Activated CD4-positive, alpha-beta memory T cell treated with anti-CD3 and anti-CD28 coated beads, Interleukin-2, amount 10 ng/mL, durations not matched to agents 7 days and 5 days (primary cell): ENCODE results near the gene MMP11. TPM values are rescaled to one million over a fixed set of nuclear protein-coding genes. Genes with fewer than 3 reads are reported as not detected.

ENCODE experiments used
- CTCF ChIA-PET: fragments of 350-600 bp; sonication (Branson Sonifier 250); formaldehyde crosslinking; loops from one replicate; lab custom pipeline; 2021; ENCODE audit warnings: antibody characterized with exemption, inconsistent platforms; lab: Charles Lee
- POLR2A ChIA-PET: fragments of 350-600 bp; sonication (Branson Sonifier 250); formaldehyde crosslinking; loops from one replicate; lab custom pipeline; 2021; ENCODE audit warnings: antibody characterized with exemption; lab: Charles Lee
- DNase-seq: peaks from one replicate; pipeline ENCODE4 v3.0.0-alpha.2; 2020
- H3K27ac Mint-ChIP-seq: one replicate; pipeline ENCODE4 v1.8.0; 2021; ENCODE audit warnings: mild to moderate bottlenecking, mixed read lengths
- H3K27me3 Mint-ChIP-seq: one replicate; pipeline ENCODE4 v1.8.0; 2021; ENCODE audit warnings: mixed read lengths
- H3K36me3 Mint-ChIP-seq: one replicate; pipeline ENCODE4 v1.8.0; 2021; ENCODE audit warnings: low read depth, mixed read lengths
- H3K4me1 Mint-ChIP-seq: one replicate; pipeline ENCODE4 v1.8.0; 2021; ENCODE audit warnings: mixed read lengths
- H3K4me3 Mint-ChIP-seq: one replicate; pipeline ENCODE4 v1.8.0; 2021; ENCODE audit warnings: mild to moderate bottlenecking, mixed read lengths
- H3K9me3 Mint-ChIP-seq: one replicate; pipeline ENCODE4 v1.8.0; 2021; ENCODE audit warnings: mixed read lengths
- total RNA-seq, 2 experiments: library from RNA; stranded (reverse); gene quantifications; one replicate each; pipeline ENCODE4 v1.2.3, GENCODE V29; 2021

The MMP11 gene
- total RNA-seq, 2 experiments from 2014 or later: 0.20 to 0.28 TPM

GRCh38 chr22:23751441-23751996 is 21.1 kb upstream of the MMP11 start:
- Mint-ChIP-seq H3K27ac (no peak overlapping the region), H3K4me1 (peaks cover 16% of the 10 kb centered on the region), H3K36me3 (no peaks in the 10 kb centered on the region), H3K27me3 (no peaks in the 10 kb centered on the region), H3K4me3 (peak overlapping the region; percentile 68), H3K9me3 (no peaks in the 10 kb centered on the region)
- ChIA-PET CTCF (interaction anchor here (0.8 to 1.4 kb wide), 2 partner anchors 106 to 142 kb away, joined by 3 to 6 read pairs; partner anchors contain the start of genes MIF and SLC2A11), POLR2A (interaction anchor here (0.6 to 3.2 kb wide), 5 partner anchors 12 to 455 kb away, joined by 3 to 18 read pairs (median 3); partner anchors contain the start of gene CHCHD10)
- DNase-seq: no peak

- H3K9me3 Mint-ChIP-seq: no peaks in the 10 kb centered on the region
- ChIA-PET POLR2A (interaction anchor here (0.6 to 3.2 kb wide), 4 partner anchors 15 to 454 kb away, joined by 3 to 18 read pairs (median 6); partner anchors contain the start of gene CHCHD10), CTCF (interaction anchor here (0.8 kb wide), 1 partner anchor 105 kb away, joined by 6 read pairs; the partner anchor contains the start of gene SLC2A11)
- peaks cover 16% of the 10 kb centered on the region for H3K4me1 Mint-ChIP-seq
- H3K36me3 Mint-ChIP-seq: no peaks in the 10 kb centered on the region
- peak overlapping the region; percentile 66 for H3K4me3 Mint-ChIP-seq
- peaks cover 2% of the 10 kb centered on the region for H3K27me3 Mint-ChIP-seq
- no peak for DNase-seq
- peak overlapping the region; percentile 26 for H3K27ac Mint-ChIP-seq
These were observed 20.5 kb upstream of the MMP11 start for GRCh38 chr22:23752090-23752691.

GRCh38 chr22:23752750-23753149 is 19.9 kb upstream of the MMP11 start:
- Mint-ChIP-seq H3K9me3 (no peaks in the 10 kb centered on the region), H3K36me3 (no peaks in the 10 kb centered on the region), H3K27me3 (peaks cover 2% of the 10 kb centered on the region), H3K27ac (no peak overlapping the region), H3K4me1 (peaks cover 16% of the 10 kb centered on the region), H3K4me3 (peak overlapping the region; percentile 7)
- DNase-seq: no peak
- POLR2A ChIA-PET: no interaction called here
- CTCF ChIA-PET: no interaction called here

DNA sequence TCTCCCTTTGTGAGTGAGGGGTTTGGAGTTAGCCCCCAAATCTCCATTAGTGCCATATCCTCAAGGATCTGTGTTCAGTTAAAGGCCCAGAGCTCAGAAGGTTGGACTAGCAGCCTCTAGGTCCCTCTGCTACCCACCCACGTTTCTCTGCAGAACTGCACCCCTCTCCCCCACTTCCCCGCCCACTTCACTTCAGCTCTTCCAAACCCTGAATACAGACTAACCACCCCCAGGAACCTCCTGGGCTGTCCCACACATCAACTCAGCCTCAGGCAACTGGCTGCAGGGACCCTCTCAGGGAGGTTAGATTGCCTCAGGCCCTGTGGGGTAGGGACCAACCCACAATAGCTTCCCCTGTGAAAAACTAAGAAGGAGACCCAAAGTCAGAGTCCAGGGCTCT is 19.3 kb upstream of the MMP11 start:
- CTCF ChIA-PET: no interaction called here
- Mint-ChIP-seq H3K9me3 (no peaks in the 10 kb centered on the region), H3K36me3 (no peaks in the 10 kb centered on the region), H3K27ac (no peak overlapping the region), H3K4me3 (no peak overlapping the region), H3K27me3 (peaks cover 2% of the 10 kb centered on the region), H3K4me1 (peaks cover 16% of the 10 kb centered on the region)
- DNase-seq: no peak
- POLR2A ChIA-PET: no interaction called here

- H3K4me3 Mint-ChIP-seq: no peak within 1 kb of the TSS
- POLR2A ChIA-PET: no interaction called here
- no peak within 1 kb of the TSS for H3K27ac Mint-ChIP-seq
- DNase-seq: no peak
- H3K4me1 Mint-ChIP-seq: peaks cover 16% of the 10 kb centered on the region
- CTCF ChIA-PET: no interaction called here
- H3K27me3 Mint-ChIP-seq: peaks cover 2% of the 10 kb centered on the region
- no peaks in the 10 kb centered on the region for H3K36me3 Mint-ChIP-seq
- no peaks in the 10 kb centered on the region for H3K9me3 Mint-ChIP-seq
These were observed 18.3 kb upstream of the MMP11 start, which contains the start of gene VPREB3 for GRCh38 chr22:23754220-23754919. Gene VPREB3 (minus strand): TSS chr22:23754425. CDS start chr22:23754363, 62 bp downstream.

DNA sequence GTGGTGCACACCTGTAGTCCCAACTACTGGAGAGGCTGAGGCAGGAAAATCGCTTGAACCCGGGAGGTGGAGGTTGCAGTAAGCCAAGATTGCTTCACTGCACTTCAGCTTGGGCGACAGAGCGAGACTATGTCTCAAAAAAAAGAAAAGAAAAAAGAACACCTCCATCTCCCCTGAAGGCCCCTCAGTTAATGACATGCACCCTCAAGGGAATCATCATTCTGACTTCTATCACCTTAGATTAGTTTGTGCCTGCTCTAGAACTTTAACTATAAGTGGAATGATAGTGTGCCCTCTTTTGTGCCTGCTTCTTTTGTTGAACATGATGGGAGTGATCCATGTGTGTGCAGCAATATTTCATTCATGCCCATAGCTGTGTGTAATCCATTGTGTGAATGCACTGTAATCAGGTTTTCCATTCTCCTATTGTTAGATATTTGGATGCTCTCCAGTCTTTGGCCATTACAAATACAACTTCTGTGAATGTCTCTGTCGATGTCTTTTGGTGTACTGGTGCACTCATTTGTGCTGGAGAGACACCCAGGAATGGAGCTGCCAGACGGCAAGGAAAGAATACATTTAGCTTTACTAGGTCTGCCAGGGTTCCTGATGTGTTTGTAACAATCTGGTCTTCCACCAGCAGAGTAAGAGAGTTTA is 17.5 kb upstream of the MMP11 start:
- H3K27me3 Mint-ChIP-seq: peaks cover 2% of the 10 kb centered on the region
- H3K4me1 Mint-ChIP-seq: peaks cover 9% of the 10 kb centered on the region
- no peak overlapping the region for H3K27ac Mint-ChIP-seq
- H3K9me3 Mint-ChIP-seq: no peaks in the 10 kb centered on the region
- ChIA-PET CTCF (no interaction called here), POLR2A (interaction anchor here (1.1 kb wide), 1 partner anchor 12 kb away, joined by 4 read pairs; no protein-coding TSS in a partner anchor)
- DNase-seq: no peak
- no peak overlapping the region for H3K4me3 Mint-ChIP-seq
- no peaks in the 10 kb centered on the region for H3K36me3 Mint-ChIP-seq

DNA sequence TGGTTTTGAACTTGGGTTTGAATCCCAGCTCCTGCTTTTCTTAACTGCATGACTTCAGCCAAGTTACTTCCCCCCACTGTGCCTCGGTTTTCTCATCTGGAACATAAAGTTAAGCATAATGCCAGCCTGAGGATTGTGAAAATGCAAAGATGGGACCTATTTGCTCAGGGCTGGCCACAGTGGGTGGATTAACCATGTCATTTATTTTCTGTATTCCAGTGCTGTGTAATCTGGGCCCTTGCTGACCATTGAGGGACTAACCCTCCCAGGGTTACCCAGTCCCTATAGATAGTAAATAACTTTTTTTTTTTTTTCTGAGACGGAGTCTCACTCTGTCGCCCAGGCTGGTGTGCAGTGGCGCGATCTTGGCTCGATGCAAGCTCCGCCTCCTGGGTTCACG is 16.9 kb upstream of the MMP11 start:
- Mint-ChIP-seq H3K36me3 (no peaks in the 10 kb centered on the region), H3K4me1 (peaks cover 4% of the 10 kb centered on the region), H3K4me3 (no peak overlapping the region), H3K9me3 (no peaks in the 10 kb centered on the region), H3K27ac (no peak overlapping the region), H3K27me3 (peaks cover 2% of the 10 kb centered on the region)
- CTCF ChIA-PET: no interaction called here
- no peak for DNase-seq
- POLR2A ChIA-PET: interaction anchor here (0.6 to 1.1 kb wide), 2 partner anchors 11 to 62 kb away, joined by 3 to 4 read pairs; no protein-coding TSS in a partner anchor

GRCh38 chr22:23756891-23757290 is 15.8 kb upstream of the MMP11 start:
- ChIA-PET CTCF (no interaction called here), POLR2A (no interaction called here)
- no peaks in the 10 kb centered on the region for H3K9me3 Mint-ChIP-seq
- H3K4me3 Mint-ChIP-seq: no peak overlapping the region
- H3K4me1 Mint-ChIP-seq: peaks cover 5% of the 10 kb centered on the region
- DNase-seq: no peak
- peaks cover 3% of the 10 kb centered on the region for H3K27me3 Mint-ChIP-seq
- H3K27ac Mint-ChIP-seq: no peak overlapping the region
- no peaks in the 10 kb centered on the region for H3K36me3 Mint-ChIP-seq

- Mint-ChIP-seq H3K4me3 (no peak overlapping the region), H3K9me3 (no peaks in the 10 kb centered on the region), H3K27ac (no peak overlapping the region), H3K36me3 (no peaks in the 10 kb centered on the region), H3K27me3 (peaks cover 3% of the 10 kb centered on the region), H3K4me1 (peaks cover 22% of the 10 kb centered on the region)
- ChIA-PET POLR2A (no interaction called here), CTCF (no interaction called here)
- no peak for DNase-seq
These were observed 13.1 kb upstream of the MMP11 start for GRCh38 chr22:23759566-23759965.

- H3K36me3 Mint-ChIP-seq: peaks cover 4% of the 10 kb centered on the region
These were observed 12.6 kb upstream of the MMP11 start for GRCh38 chr22:23760056-23760455.

GRCh38 chr22:23762842-23763578 is 9.6 kb upstream of the MMP11 start, which contains the start of gene C22orf15:
Gene C22orf15 (plus strand): TSS chr22:23762990. CDS start chr22:23763307, 317 bp downstream.
- H3K27me3 Mint-ChIP-seq: peaks cover 1% of the 10 kb centered on the region
- POLR2A ChIA-PET: interaction anchor here (0.9 kb wide), 1 partner anchor 12 kb away, joined by 3 read pairs; the partner anchor contains the start of gene ZNF70
- peak within 1 kb of the TSS; percentile 36 for H3K4me3 Mint-ChIP-seq
- DNase-seq: no peak
- H3K27ac Mint-ChIP-seq: peak within 1 kb of the TSS; percentile 21
- H3K36me3 Mint-ChIP-seq: peaks cover 4% of the 10 kb centered on the region
- H3K4me1 Mint-ChIP-seq: peaks cover 43% of the 10 kb centered on the region
- no peaks in the 10 kb centered on the region for H3K9me3 Mint-ChIP-seq
- CTCF ChIA-PET: no interaction called here

More at GRCh38 chr22:23760056-23760455, 12.6 kb upstream of the MMP11 start:
- Mint-ChIP-seq H3K27me3 (peaks cover 3% of the 10 kb centered on the region), H3K27ac (no peak overlapping the region), H3K9me3 (no peaks in the 10 kb centered on the region), H3K4me1 (peaks cover 27% of the 10 kb centered on the region), H3K4me3 (no peak overlapping the region)
- ChIA-PET POLR2A (no interaction called here), CTCF (no interaction called here)
- DNase-seq: no peak

DNA sequence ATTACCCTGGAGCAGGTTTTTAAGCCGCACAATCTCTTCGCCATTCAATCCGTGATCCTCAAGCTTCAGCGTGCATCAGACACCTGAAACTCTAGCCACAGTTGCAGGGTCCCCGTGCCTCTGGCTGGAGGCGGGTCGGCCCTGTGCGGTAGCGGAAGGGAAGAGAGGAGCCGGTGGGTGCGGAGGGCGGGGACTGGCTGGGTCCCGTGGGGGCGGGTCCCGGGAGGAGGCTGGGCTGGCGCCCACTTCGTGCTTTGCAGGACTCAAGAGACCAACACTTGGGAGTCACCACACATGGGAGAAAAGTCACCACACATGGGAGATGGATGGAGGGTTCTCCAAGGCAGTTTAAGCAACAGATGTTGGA is 9.1 kb upstream of the MMP11 start:
- Mint-ChIP-seq H3K4me3 (peak overlapping the region; percentile 36), H3K27me3 (peaks cover 1% of the 10 kb centered on the region), H3K9me3 (no peaks in the 10 kb centered on the region), H3K4me1 (peaks cover 44% of the 10 kb centered on the region), H3K36me3 (peaks cover 4% of the 10 kb centered on the region), H3K27ac (peak overlapping the region; percentile 21)
- DNase-seq: peak; percentile 43
- POLR2A ChIA-PET: interaction anchor here (0.9 kb wide), 1 partner anchor 12 kb away, joined by 3 read pairs; the partner anchor contains the start of gene ZNF70
- CTCF ChIA-PET: no interaction called here
